Stomach (tissue), 9 donors: ENCODE measurements around the gene VKORC1. TPM values are rescaled to one million over a fixed set of nuclear protein-coding genes. Genes with fewer than 3 reads are reported as not detected.

Experiments used
- DNase-seq, 2 donors: peaks; one replicate each; pipeline versions ENCODE4 v3.0.0 to v3.0.0-alpha.2; 2013 to 2019
- H3K27ac ChIP-seq, 5 donors: fragments of 200-600 bp in 4 of 5; sonication (generic) in 4 of 5; one replicate each; pipeline ENCODE4 v1.5.1; 2013 to 2019; ENCODE audit warnings: mild to moderate bottlenecking in 1 of 5, moderate library complexity in 1 of 5
- H3K27me3 ChIP-seq, 3 donors: fragments of 200-600 bp; sonication (generic); one replicate each; pipeline ENCODE4 v1.5.1; 2017 to 2019; ENCODE audit warnings: mixed run types in 1 of 3
- H3K36me3 ChIP-seq, 4 donors: fragments of 200-600 bp; sonication (generic); 1 replicate in 3 of 4; 2 replicates in 1 of 4; pipeline ENCODE4 v1.5.1; 2016 to 2019
- H3K4me1 ChIP-seq, 4 donors: fragments of 200-600 bp; sonication (generic); one replicate each; pipeline ENCODE4 v1.5.1; 2016 to 2019
- H3K4me3 ChIP-seq, 4 donors: fragments of 200-600 bp; sonication (generic) in 3 of 4; one replicate each; pipeline ENCODE4 v1.5.1; 2016 to 2019; ENCODE audit warnings: mild to moderate bottlenecking in 1 of 4
- H3K9me3 ChIP-seq, 4 donors: fragments of 200-600 bp; sonication (generic); one replicate each; pipeline ENCODE4 v1.5.1; 2016 to 2019
- CTCF ChIP-seq, 7 experiments: fragments of 450-650 bp in 4 of 7; fragments of 200-600 bp in 3 of 7; sonication (generic) in 3 of 7; IDR thresholded peaks; one replicate each; pipeline ENCODE4 v1.5.1; 2016 to 2019; ENCODE audit warnings: antibody characterized with exemption in 7 of 7, control low read depth in 2 of 7, mild to moderate bottlenecking in 1 of 7
- EP300 ChIP-seq: sonication (generic); formaldehyde crosslinking; IDR thresholded peaks from one replicate; pipeline ENCODE4 v1.6.1; 2017; ENCODE audit warnings: antibody characterized with exemption
- POLR2A ChIP-seq, 4 donors: fragments of 450-650 bp; IDR thresholded peaks; one replicate each; pipeline ENCODE4 v1.6.1; 2016; ENCODE audit warnings: antibody characterized with exemption in 4 of 4, control low read depth in 2 of 4, mild to moderate bottlenecking in 1 of 4, moderate library complexity in 1 of 4
- POLR2AphosphoS5 ChIP-seq, 3 donors: sonication (generic); formaldehyde crosslinking; IDR thresholded peaks; one replicate each; pipeline ENCODE4 v1.6.1; 2016; ENCODE audit warnings: antibody characterized with exemption in 3 of 3
- WGBS, 5 donors: extraction: QIAGEN DNeasy Blood & Tissue Kit in 3 of 5; methylation state at CpG; one replicate each; pipeline versions ENCODE4 v1.1.5 to v1.1.7; 2013 to 2018; 5-methylcytosine and 5-hydroxymethylcytosine counted together
- intact Hi-C: fragments of 100-400 bp; cut with DNase I; formaldehyde crosslinking; loops from one replicate; pipeline ENCODE4 v1.15.1; 2023; ENCODE audit warnings: low total_unique reads
- polyA plus RNA-seq, 3 donors: library from polyadenylated mRNA; stranded (reverse); fragments of 200-250 nt; gene quantifications; one replicate each; pipeline ENCODE4 v1.2.3, GENCODE V29; 2013
- total RNA-seq, 5 donors: library from RNA; depleted of rRNA; stranded (reverse); fragments of >200 nt; gene quantifications; one replicate each; pipeline versions ENCODE4 v1.1.0 to v1.2.3, GENCODE V29; 2014 to 2016
- donor health status: healthy with polysubstance abuse.
- donor health status: Bipolar disorder and iron deficiency.
- donor health status: healthy.

VKORC1 gene
- total and polyA plus RNA-seq, 8 donors: 20.1 to 191 (median 58.0) TPM

GRCh38 chr16:31089199-31089598, 5.4 kb downstream of the VKORC1 start:
- peaks cover 10 to 75% (median 65%) of the 10 kb centered on the region in 4 donors for H3K36me3 ChIP-seq
- H3K4me3 ChIP-seq: no peak overlapping the region
- WGBS, 5 donors: 90 to 97% (median 93%) methylated on average over 8 of the region's 8 CpGs
- no peaks in the 10 kb centered on the region for H3K9me3 ChIP-seq
- peaks cover 13 to 22% (median 17%) of the 10 kb centered on the region in 4 donors for H3K4me1 ChIP-seq
- no peak for DNase-seq
- no peaks in the 10 kb centered on the region for H3K27me3 ChIP-seq
- intact Hi-C loops: no loop called here
- TF ChIP-seq CTCF (IDR thresholded peaks at IDR 0.05): no peak
- TF ChIP-seq POLR2A (IDR thresholded peaks at IDR 0.05): no peak
- TF ChIP-seq POLR2AphosphoS5 (IDR thresholded peaks at IDR 0.05): no peak
- TF ChIP-seq EP300: no peak
- H3K27ac ChIP-seq: no peak overlapping the region

GRCh38 chr16:31088459-31089183, 6.0 kb downstream of the VKORC1 start, which contains the start of gene PRSS53:
TSS of gene PRSS53 (minus strand) at chr16:31088943. CDS start at chr16:31088809, 134 bp downstream.
- H3K9me3 ChIP-seq: no peaks in the 10 kb centered on the region
- H3K4me3 ChIP-seq: no peak within 1 kb of the TSS
- no peaks in the 10 kb centered on the region for H3K27me3 ChIP-seq
- TF ChIP-seq EP300 (no peak), POLR2AphosphoS5 (IDR thresholded peaks at IDR 0.05) (no peak), CTCF (IDR thresholded peaks at IDR 0.05) (no peak), POLR2A (IDR thresholded peaks at IDR 0.05) (no peak)
- intact Hi-C loops: no loop called here
- no peak within 1 kb of the TSS for H3K27ac ChIP-seq
- whole genome bisulfite sequencing, 5 donors: 71 to 82% (median 77%) methylated on average over 5 to 15 of the region's 15 CpGs
- H3K36me3 ChIP-seq: peaks cover 10 to 81% (median 70%) of the 10 kb centered on the region in 4 donors
- DNase-seq: no peak
- peaks cover 7 to 17% (median 12%) of the 10 kb centered on the region in 4 donors for H3K4me1 ChIP-seq

GRCh38 chr16:31087971-31088370, 6.6 kb downstream of the VKORC1 start:
- H3K4me3 ChIP-seq: no peak overlapping the region
- H3K27ac ChIP-seq: no peak overlapping the region
- 71 to 82% (median 74%) methylated on average over 5 of the region's 5 CpGs for WGBS, 5 donors
- intact Hi-C loops: no loop called here
- no peak for TF ChIP-seq POLR2AphosphoS5 (IDR thresholded peaks at IDR 0.05)
- TF ChIP-seq EP300: no peak
- no peak for TF ChIP-seq CTCF (IDR thresholded peaks at IDR 0.05)
- no peak for TF ChIP-seq POLR2A (IDR thresholded peaks at IDR 0.05)
- no peaks in the 10 kb centered on the region for H3K9me3 ChIP-seq
- peaks cover 10 to 87% (median 77%) of the 10 kb centered on the region in 4 donors for H3K36me3 ChIP-seq
- no peak for DNase-seq
- H3K27me3 ChIP-seq: no peaks in the 10 kb centered on the region
- peaks cover 2 to 16% (median 7%) of the 10 kb centered on the region in 4 donors for H3K4me1 ChIP-seq

- peaks cover 10 to 92% (median 82%) of the 10 kb centered on the region in 4 donors for H3K36me3 ChIP-seq
- intact Hi-C loops: no loop called here
- peaks cover 0 to 14% (median 7%) of the 10 kb centered on the region in 4 donors for H3K4me1 ChIP-seq
- H3K9me3 ChIP-seq: no peaks in the 10 kb centered on the region
- DNase-seq: no peak
- 85 to 95% (median 89%) methylated on average over 7 to 8 of the region's 8 CpGs for WGBS, 5 donors
- no peak overlapping the region for H3K4me3 ChIP-seq
- TF ChIP-seq POLR2A (IDR thresholded peaks at IDR 0.05): no peak
- TF ChIP-seq EP300: no peak
- no peak for TF ChIP-seq CTCF (IDR thresholded peaks at IDR 0.05)
- no peak for TF ChIP-seq POLR2AphosphoS5 (IDR thresholded peaks at IDR 0.05)
- no peak overlapping the region for H3K27ac ChIP-seq
- H3K27me3 ChIP-seq: no peaks in the 10 kb centered on the region
Measured at GRCh38 chr16:31087481-31087880, 7.1 kb downstream of the VKORC1 start.
